Tibial nerve (tissue), 4 donors: ENCODE results near the gene EDN3.

Experiments
- CTCF ChIP-seq, 5 experiments: fragments of 200-600 bp in 3 of 5; fragments of 450-650 bp in 2 of 5; sonication (generic) in 3 of 5; IDR thresholded peaks; one replicate each; pipeline ENCODE4 v1.5.1; 2016 to 2019; ENCODE audit warnings: antibody characterized with exemption in 5 of 5, mild to moderate bottlenecking in 3 of 5, moderate library complexity in 2 of 5
- EP300 ChIP-seq, 2 donors: sonication (generic); formaldehyde crosslinking; IDR thresholded peaks; one replicate each; pipeline ENCODE4 v1.6.1; 2017; ENCODE audit warnings: antibody characterized with exemption in 2 of 2, mild to moderate bottlenecking in 1 of 2
- POLR2A ChIP-seq, 2 donors: fragments of 450-650 bp; IDR thresholded peaks; one replicate each; pipeline ENCODE4 v1.6.1; 2017; ENCODE audit warnings: antibody characterized with exemption in 2 of 2, mild to moderate bottlenecking in 2 of 2, moderate library complexity in 2 of 2

GRCh38 chr20:59365611-59366285 lies 65.3 kb downstream of the EDN3 start:
- TF ChIP-seq CTCF (IDR thresholded peaks at IDR 0.05): no peak
- TF ChIP-seq POLR2A (IDR thresholded peaks at IDR 0.05): no peak
- TF ChIP-seq EP300 (IDR thresholded peaks at IDR 0.05): no peak
